Endothelial cell of umbilical vein (primary cell): ENCODE measurements around the gene AK5. TPM values are rescaled to one million over a fixed set of nuclear protein-coding genes. Genes with fewer than 3 reads are reported as not detected.

Experiments used
- BruUV-seq: library from RNA; stranded (reverse); fragments of 400-500 nt; replicated peaks from 2 replicates; lab custom pipeline; 2021; lab: Mats Ljungman, UMichigan
- CTCF ChIA-PET: fragments of 300-600, 350-600 bp; sonication (Branson Sonifier 250); formaldehyde crosslinking; loops from one replicate; lab custom pipeline; 2021; ENCODE audit warnings: antibody characterized with exemption, inconsistent platforms; lab: Charles Lee
- POLR2A ChIA-PET: fragments of 300-600, 350-600 bp; sonication (Branson Sonifier 250); formaldehyde crosslinking; loops from one replicate; lab custom pipeline; 2021; ENCODE audit warnings: antibody characterized with exemption, inconsistent platforms; lab: Charles Lee
- DNase-seq: peaks from one replicate; pipeline ENCODE4 v3.0.0-alpha.2; 2011; ENCODE audit warnings: low read depth, low spot score
- FAIRE-seq: peaks from 2 replicates; lab custom pipeline; 2011; peaks lifted over from hg19 to GRCh38; lab: Jason Lieb, UNC
- H2AFZ ChIP-seq: 2 replicates; pipeline ENCODE4 v1.6.0; 2012; ENCODE audit warnings: low read depth, low read length, control low read depth, inconsistent platforms
- H3K27ac ChIP-seq: 2 replicates; pipeline ENCODE4 v1.5.1; 2011; ENCODE audit warnings: low read depth, mild to moderate bottlenecking, control low read depth, low read length, moderate library complexity; ENCODE audit not compliant: insufficient read depth
- H3K27me3 ChIP-seq, 2 experiments: 2 replicates each; pipeline versions ENCODE4 v1.6.0 to v1.6.1; 2011; ENCODE audit warnings: low read length in 2 of 2, mixed read lengths in 1 of 2; ENCODE audit not compliant: control insufficient read depth in 2 of 2, insufficient read depth in 2 of 2
- H3K36me3 ChIP-seq, 2 experiments: 2 replicates in 1 of 2; 3 replicates in 1 of 2; pipeline ENCODE4 v1.5.1; 2011; ENCODE audit warnings: low read length in 2 of 2, mild to moderate bottlenecking in 1 of 2, moderate library complexity in 1 of 2; ENCODE audit not compliant: control insufficient read depth in 2 of 2, insufficient read depth in 2 of 2; ENCODE audit errors: extremely low read depth in 1 of 2
- H3K4me1 ChIP-seq: 3 replicates; pipeline ENCODE4 v1.5.1; 2011; ENCODE audit warnings: mild to moderate bottlenecking, low read length; ENCODE audit not compliant: control insufficient read depth, insufficient read depth; ENCODE audit errors: extremely low read depth
- H3K4me2 ChIP-seq: 2 replicates; pipeline ENCODE4 v1.6.1; 2011; ENCODE audit warnings: low read length, control low read depth, mixed read lengths; ENCODE audit not compliant: insufficient read depth
- H3K4me3 ChIP-seq, 3 experiments: fragments of 200-600 bp in 1 of 3; sonication (generic), shearing (Covaris generic) in 1 of 3; replicated peaks in 1 of 3; 2 replicates each; pipeline ENCODE4 v1.5.1; 2011 to 2016; ENCODE audit warnings: control low read depth in 3 of 3, low read length in 3 of 3, mild to moderate bottlenecking in 2 of 3, inconsistent platforms in 1 of 3, low read depth in 1 of 3, moderate library complexity in 1 of 3; ENCODE audit not compliant: insufficient read depth in 1 of 3
- H3K79me2 ChIP-seq: 2 replicates; pipeline ENCODE4 v1.6.0; 2012; ENCODE audit warnings: low read length, inconsistent platforms; ENCODE audit not compliant: control insufficient read depth, insufficient read depth
- H3K9ac ChIP-seq: replicated peaks from 2 replicates; pipeline ENCODE3; 2011; ENCODE audit warnings: low read length, control low read depth; ENCODE audit not compliant: insufficient read depth; ENCODE audit errors: extremely low read depth
- H3K9me1 ChIP-seq: replicated peaks from 3 replicates; pipeline ENCODE4 v1.6.0; 2011; ENCODE audit warnings: mild to moderate bottlenecking, low read length; ENCODE audit not compliant: control insufficient read depth, insufficient read depth; ENCODE audit errors: extremely low read depth
- H3K9me3 ChIP-seq: replicated peaks from 2 replicates; pipeline ENCODE4 v1.5.1; 2012; ENCODE audit warnings: low read length, inconsistent platforms; ENCODE audit not compliant: control insufficient read depth, insufficient read depth
- H4K20me1 ChIP-seq: replicated peaks from 2 replicates; pipeline ENCODE3; 2011; ENCODE audit warnings: mild to moderate bottlenecking, low read length; ENCODE audit not compliant: control insufficient read depth, insufficient read depth; ENCODE audit errors: extremely low read depth
- CTCF ChIP-seq, 2 donors: IDR thresholded peaks; 1 replicate in 1 of 2; 2 replicates in 1 of 2; pipeline ENCODE4 v1.5.1; 2011; ENCODE audit warnings: low read length in 2 of 2, mild to moderate bottlenecking in 2 of 2, moderate library complexity in 2 of 2, control low read depth in 1 of 2, inconsistent platforms in 1 of 2, low read depth in 1 of 2; ENCODE audit not compliant: insufficient read depth in 1 of 2; ENCODE audit errors: extremely low read depth in 1 of 2
- EZH2 ChIP-seq: IDR thresholded peaks from 2 replicates; pipeline ENCODE4 v1.6.1; 2012; ENCODE audit warnings: borderline replicate concordance, low read depth, mild to moderate bottlenecking, moderate library complexity, low read length, inconsistent platforms; ENCODE audit not compliant: severe bottlenecking
- FOS ChIP-seq: IDR thresholded peaks from 2 replicates; pipeline ENCODE4 v1.6.1; 2011; ENCODE audit warnings: mild to moderate bottlenecking, low read length, moderate library complexity, borderline replicate concordance; ENCODE audit not compliant: insufficient read depth
- GATA2 ChIP-seq: IDR thresholded peaks from 2 replicates; pipeline ENCODE4 v1.7.0; 2011; ENCODE audit warnings: low read depth, mild to moderate bottlenecking, moderate library complexity, mixed read lengths, low read length; ENCODE audit not compliant: insufficient read length, insufficient read depth
- JUN ChIP-seq: IDR thresholded peaks from 2 replicates; pipeline ENCODE4 v1.6.1; 2011; ENCODE audit warnings: borderline replicate concordance, low read depth; ENCODE audit not compliant: insufficient read length, insufficient read depth
- MAX ChIP-seq: IDR thresholded peaks from 2 replicates; pipeline ENCODE4 v1.6.1; 2011; ENCODE audit not compliant: insufficient read depth, insufficient read length
- MYC ChIP-seq: IDR thresholded peaks from one replicate; pipeline ENCODE4 v1.6.1; 2011; ENCODE audit warnings: mild to moderate bottlenecking, low read depth, low read length
- POLR2A ChIP-seq: IDR thresholded peaks from 2 replicates; pipeline ENCODE4 v1.6.1; 2012; ENCODE audit warnings: low read depth, mild to moderate bottlenecking, control low read depth, low read length
- POLR2AphosphoS5 ChIP-seq: IDR thresholded peaks from 2 replicates; pipeline ENCODE4 v1.6.1; 2012; ENCODE audit warnings: low read depth, mild to moderate bottlenecking, control low read depth, low read length, moderate library complexity; ENCODE audit not compliant: insufficient read depth
- dilution Hi-C: fragments of 300-500 bp; cut with MboI; formaldehyde crosslinking; loops from one replicate; pipeline ENCODE4 v1.15.0; 2019; ENCODE audit warnings: low sequenced_read_pairs; ENCODE audit not compliant: extremely low pct_ligation_motif_present
- intact Hi-C: fragments of 100-400 bp; cut with micrococcal nuclease; formaldehyde crosslinking; loops from one replicate; pipeline ENCODE4 v1.10.0; 2022
- polyA plus RNA-seq, 4 experiments: library from polyadenylated mRNA; depleted of rRNA in 3 of 4; stranded (reverse) in 3 of 4; unstranded in 1 of 4; fragments of >200 nt; gene quantifications; 2 replicates each; pipeline versions ENCODE4 v1.2.1 to v1.2.3, GENCODE V29; 2011 to 2012; ENCODE audit warnings: missing spikeins in 1 of 4
- total RNA-seq: library from RNA; stranded (reverse); gene quantifications from 2 replicates; pipeline ENCODE4 v1.2.3, GENCODE V29; 2021

AK5 gene
- total and polyA plus RNA-seq, 2 donors (not counting 3 experiments of a cell fraction or from before 2014, with no cell fraction given): 5.0 to 7.5 TPM

GRCh38 chr1:77253211-77253610 lies 28.6 kb upstream of the AK5 start:
- no peak overlapping the region for H3K4me3 ChIP-seq
- no peaks in the 10 kb centered on the region for H3K9me3 ChIP-seq
- H3K9ac ChIP-seq: no peak overlapping the region
- BruUV-seq: no TSS peak
- H3K36me3 ChIP-seq: no peaks in the 10 kb centered on the region
- dilution Hi-C loops (no loop called here), intact Hi-C loops (no loop called here)
- POLR2A ChIA-PET: no interaction called here
- no peaks in the 10 kb centered on the region for H3K27me3 ChIP-seq
- no peaks in the 10 kb centered on the region for H3K79me2 ChIP-seq
- no peak overlapping the region for H3K27ac ChIP-seq
- no peaks in the 10 kb centered on the region for H3K9me1 ChIP-seq
- H2AFZ ChIP-seq: no peak overlapping the region
- FAIRE-seq (no peak), DNase-seq (no peak)
- H4K20me1 ChIP-seq: no peaks in the 10 kb centered on the region
- CTCF ChIA-PET: no interaction called here
- no peaks in the 10 kb centered on the region for H3K4me1 ChIP-seq
- TF ChIP-seq GATA2 (no peak), POLR2A (no peak), MAX (no peak), JUN (no peak), MYC (no peak), FOS (no peak), POLR2AphosphoS5 (no peak), CTCF (IDR thresholded peaks at IDR 0.05; ENCODE audit: extremely low read depth in 1 of 2, insufficient read depth in 1 of 2, low read depth in 1 of 2, low read length in 2 of 2) (no peak), EZH2 (no peak)
- H3K4me2 ChIP-seq: no peak overlapping the region
